A549 (cell line): ENCODE data around the gene C2CD5. TPM values are rescaled to one million over a fixed set of nuclear protein-coding genes. Genes with fewer than 3 reads are reported as not detected.

ENCODE experiments used
- ATAC-seq, 2 experiments: fragments of 200-7000 bp in 1 of 2; fragments of >200 bp in 1 of 2; cut with Nextera tagmentation in 1 of 2; cut with Tn5 transposase in 1 of 2; 3 replicates each; pipeline versions ENCODE4 v1.8.0 to v1.9.1; 2018 to 2020; ENCODE audit warnings: mild to moderate bottlenecking in 1 of 2, moderate library complexity in 1 of 2
- CTCF ChIA-PET: fragments of 300-600 bp; sonication (Branson Sonifier 250); formaldehyde crosslinking; extraction: SDS; loops from one replicate; lab custom pipeline; 2021; ENCODE audit warnings: antibody characterized with exemption, inconsistent platforms; lab: Yijun Ruan, JAX
- POLR2A ChIA-PET: fragments of 350-600 bp; formaldehyde crosslinking; extraction: SDS; loops from one replicate; lab custom pipeline; 2021; ENCODE audit warnings: antibody characterized with exemption, inconsistent platforms; lab: Yijun Ruan, JAX
- DNase-seq, 2 experiments: peaks; one replicate each; pipeline versions ENCODE4 v3.0.0 to v3.0.0-alpha.2; 2011 to 2016; ENCODE audit warnings: low read depth in 1 of 2, low spot score in 1 of 2
- FAIRE-seq: peaks from 2 replicates; lab custom pipeline; 2011; peaks lifted over from hg19 to GRCh38; lab: Jason Lieb, UNC
- H3K27ac ChIP-seq, 2 experiments: fragments of >200 bp; sonication (Bioruptor Twin); formaldehyde crosslinking; 3 replicates each; pipeline ENCODE4 v1.5.1; 2016 to 2017
- H3K4me1 ChIP-seq: fragments of >200 bp; sonication (Bioruptor Twin); formaldehyde crosslinking; 3 replicates; pipeline ENCODE4 v1.6.1; 2016
- H3K4me2 ChIP-seq: fragments of >200 bp; sonication (Bioruptor Twin); formaldehyde crosslinking; 3 replicates; pipeline ENCODE4 v1.6.1; 2016
- H3K4me3 ChIP-seq: fragments of >200 bp; sonication (Bioruptor Twin); formaldehyde crosslinking; 3 replicates; pipeline ENCODE4 v1.5.1; 2016
- H3K9me3 ChIP-seq: fragments of >200 bp; sonication (Bioruptor Twin); formaldehyde crosslinking; 3 replicates; pipeline ENCODE4 v1.6.1; 2016
- BHLHE40 ChIP-seq: IDR thresholded peaks from 2 replicates; pipeline ENCODE4 v1.6.1; 2012; ENCODE audit warnings: low read depth, low read length, inconsistent platforms
- CBX2 ChIP-seq: fragments of 200-600 bp; sonication (generic); IDR thresholded peaks from 2 replicates; pipeline ENCODE4 v1.6.1; 2016; ENCODE audit warnings: low read depth, mild to moderate bottlenecking, borderline replicate concordance
- CBX8 ChIP-seq: fragments of 200-600 bp; sonication (generic); IDR thresholded peaks from 2 replicates; pipeline ENCODE4 v1.6.1; 2016
- CEBPB ChIP-seq, 2 experiments: fragments of >200 bp in 1 of 2; sonication (Bioruptor Twin) in 1 of 2; formaldehyde crosslinking in 1 of 2; IDR thresholded peaks; 2 replicates each; pipeline ENCODE4 v1.6.1; 2012 to 2016
- CHD4 ChIP-seq: fragments of 200-600 bp; sonication (generic); IDR thresholded peaks from 2 replicates; pipeline ENCODE4 v1.6.1; 2016; ENCODE audit warnings: antibody characterized with exemption, mild to moderate bottlenecking, borderline replicate concordance
- EP300 ChIP-seq, 2 experiments: fragments of >200 bp; sonication (Bioruptor Twin); formaldehyde crosslinking; IDR thresholded peaks; 2 replicates in 1 of 2; 3 replicates in 1 of 2; pipeline ENCODE4 v1.6.1; 2016 to 2017
- HOXA7 ChIP-seq: fragments of 250-450 bp; sonication (Bioruptor Pico); IDR thresholded peaks from 2 replicates; pipeline ENCODE4 v1.5.0; 2020; ENCODE audit warnings: mild to moderate bottlenecking, moderate library complexity
- MAZ ChIP-seq: fragments of 150-350 bp; IDR thresholded peaks from 2 replicates; pipeline ENCODE4 v1.6.1; 2014; ENCODE audit warnings: antibody characterized with exemption, low read depth, low read length, borderline replicate concordance
- MYC ChIP-seq: IDR thresholded peaks from 2 replicates; pipeline ENCODE4 v1.6.1; 2012; ENCODE audit warnings: mild to moderate bottlenecking, inconsistent platforms, low read length, improper control_type of control experiment, borderline replicate concordance
- NPAS2 ChIP-seq: fragments of 250-450 bp; sonication (Bioruptor Pico); IDR thresholded peaks from 2 replicates; pipeline ENCODE4 v1.8.0; 2022; ENCODE audit warnings: mild to moderate bottlenecking, moderate library complexity, borderline replicate concordance
- POLR2A ChIP-seq: IDR thresholded peaks from 2 replicates; pipeline ENCODE4 v1.6.1; 2012; ENCODE audit warnings: mild to moderate bottlenecking, low read length
- RAD21 ChIP-seq, 2 experiments: fragments of >200 bp in 1 of 2; sonication (Bioruptor Twin) in 1 of 2; formaldehyde crosslinking in 1 of 2; IDR thresholded peaks in 1 of 2; conservative IDR thresholded peaks in 1 of 2; 2 replicates in 1 of 2; 3 replicates in 1 of 2; pipeline ENCODE4 v1.6.1; 2012 to 2018; ENCODE audit warnings: inconsistent platforms in 1 of 2
- RFX5 ChIP-seq: fragments of 450-650 bp; IDR thresholded peaks from 2 replicates; pipeline ENCODE4 v1.7.1; 2014; ENCODE audit warnings: antibody characterized with exemption, mild to moderate bottlenecking, moderate library complexity
- RNF2 ChIP-seq: fragments of 200-600 bp; sonication (generic); IDR thresholded peaks from 2 replicates; pipeline ENCODE4 v1.6.1; 2016; ENCODE audit warnings: low read depth, mild to moderate bottlenecking, antibody characterized with exemption, moderate library complexity, borderline replicate concordance
- SMC3 ChIP-seq: fragments of >200 bp; sonication (Bioruptor Twin); formaldehyde crosslinking; IDR thresholded peaks from 3 replicates; pipeline ENCODE4 v1.6.1; 2018; ENCODE audit warnings: inconsistent platforms
- TFCP2L1 ChIP-seq: fragments of 250-450 bp; sonication (Bioruptor Pico); IDR thresholded peaks from 2 replicates; pipeline ENCODE4 v1.5.0; 2021; ENCODE audit warnings: mild to moderate bottlenecking
- TP53 ChIP-seq: fragments of 250-450 bp; sonication (Bioruptor Pico); IDR thresholded peaks from 2 replicates; pipeline ENCODE4 v1.5.0; 2021; ENCODE audit warnings: mild to moderate bottlenecking, moderate library complexity
- ZC3H11A ChIP-seq: fragments of 450-650 bp; IDR thresholded peaks from 2 replicates; pipeline ENCODE4 v1.6.1; 2014; ENCODE audit warnings: antibody characterized with exemption, mild to moderate bottlenecking
- ZFP36 ChIP-seq: fragments of 450-650 bp; IDR thresholded peaks from 2 replicates; pipeline ENCODE4 v1.6.1; 2014; ENCODE audit warnings: borderline replicate concordance; ENCODE audit not compliant: partially characterized antibody
- ZSCAN20 ChIP-seq: fragments of 250-450 bp; sonication (Bioruptor Pico); IDR thresholded peaks from 2 replicates; pipeline ENCODE4 v1.8.0; 2022; ENCODE audit warnings: mild to moderate bottlenecking, moderate library complexity
- WGBS: methylation state at CpG from one replicate; pipeline ENCODE4 v1.1.6; 2017; ENCODE audit errors: missing lambda C conversion rate; 5-methylcytosine and 5-hydroxymethylcytosine counted together
- polyA plus RNA-seq, 4 experiments: library from polyadenylated mRNA; depleted of rRNA in 3 of 4; stranded (reverse); fragments of >200 nt; fragmentation: RNase III in 1 of 4; extraction: RNeasy Plus Mini Kit Qiagen cat#74134 plus additional on column Dnase treatment in 1 of 4; gene quantifications; 2 replicates in 3 of 4; 3 replicates in 1 of 4; pipeline ENCODE4 v1.2.3, GENCODE V29; 2011 to 2017
- TF ChIP-seq, protein P1 (sequence below): fragments of 450-650 bp; IDR thresholded peaks from 2 replicates; pipeline ENCODE4 v1.6.1; 2014; ENCODE audit warnings: antibody characterized with exemption
- TF ChIP-seq, protein P2 (sequence below): fragments of >200 bp; sonication (Bioruptor Twin); formaldehyde crosslinking; IDR thresholded peaks from 3 replicates; pipeline ENCODE4 v1.6.1; 2016
- TF ChIP-seq, protein P3 (sequence below): fragments of 200-600 bp; sonication (generic); IDR thresholded peaks from 2 replicates; pipeline ENCODE4 v1.6.1; 2016; ENCODE audit warnings: antibody characterized with exemption, mild to moderate bottlenecking, moderate library complexity
- TF ChIP-seq, protein P4 (sequence below): fragments of 250-450 bp; sonication (Bioruptor Pico); IDR thresholded peaks from 2 replicates; pipeline ENCODE4 v1.5.0; 2021; ENCODE audit warnings: mild to moderate bottlenecking, moderate library complexity, borderline replicate concordance
- TF ChIP-seq, protein P5 (sequence below): fragments of >200 bp; sonication (Bioruptor Twin); formaldehyde crosslinking; IDR thresholded peaks from 2 replicates; pipeline ENCODE4 v1.6.1; 2016

The C2CD5 gene
- polyA plus RNA-seq, 2 of the 4 experiments (the other 2 are of a cell fraction) = 14.1 to 39.7 TPM

DNA sequence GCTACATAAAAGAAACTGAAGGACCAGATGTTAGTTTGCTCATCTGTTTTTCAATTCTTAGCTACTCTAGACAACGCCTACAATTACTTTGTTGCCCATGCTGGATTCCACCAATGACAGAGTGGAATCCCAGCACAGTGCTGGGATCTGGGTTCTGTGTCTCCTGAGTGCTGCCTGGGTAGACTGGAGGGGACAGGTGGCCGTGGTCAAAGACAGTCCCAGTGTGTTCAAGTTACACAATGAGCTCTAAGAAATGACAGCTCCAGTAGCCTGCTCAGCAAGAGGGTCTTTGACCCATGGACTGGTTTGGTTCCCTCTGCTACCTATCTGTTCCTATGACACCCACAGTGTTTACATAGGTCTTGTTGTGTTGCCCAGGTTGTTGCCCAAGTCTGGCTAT is 38.5 kb downstream of the C2CD5 start:
- H3K4me2 ChIP-seq = no peak overlapping the region
- no peaks in the 10 kb centered on the region for H3K4me1 ChIP-seq
- no peak overlapping the region for H3K4me3 ChIP-seq
- no peak overlapping the region for H3K27ac ChIP-seq
- CTCF ChIA-PET = interaction anchor here (0.9 to 1.3 kb wide), 2 partner anchors 12 to 39 kb away, joined by 3 read pairs; partner anchors contain the start of gene C2CD5
- DNase-seq = no peak
- ATAC-seq = no peak
- no peaks in the 10 kb centered on the region for H3K9me3 ChIP-seq
- no peak for TF ChIP-seq MYC
- TF ChIP-seq HOXA7 (CRISPR knock-in tag) = no peak
- no peak for TF ChIP-seq RFX5
- TF ChIP-seq, protein P1, sequence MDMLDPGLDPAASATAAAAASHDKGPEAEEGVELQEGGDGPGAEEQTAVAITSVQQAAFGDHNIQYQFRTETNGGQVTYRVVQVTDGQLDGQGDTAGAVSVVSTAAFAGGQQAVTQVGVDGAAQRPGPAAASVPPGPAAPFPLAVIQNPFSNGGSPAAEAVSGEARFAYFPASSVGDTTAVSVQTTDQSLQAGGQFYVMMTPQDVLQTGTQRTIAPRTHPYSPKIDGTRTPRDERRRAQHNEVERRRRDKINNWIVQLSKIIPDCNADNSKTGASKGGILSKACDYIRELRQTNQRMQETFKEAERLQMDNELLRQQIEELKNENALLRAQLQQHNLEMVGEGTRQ = no peak
- no peak for TF ChIP-seq EP300 (IDR thresholded peaks at IDR 0.05)
- TF ChIP-seq NPAS2 = no peak
- no peak for TF ChIP-seq TP53
- no peak for TF ChIP-seq CBX8
- no peak for TF ChIP-seq ZSCAN20 (CRISPR knock-in tag)
- no peak for TF ChIP-seq TFCP2L1 (CRISPR knock-in tag)
- TF ChIP-seq ZFP36 = no peak
- TF ChIP-seq POLR2A = no peak
- TF ChIP-seq, protein P2, sequence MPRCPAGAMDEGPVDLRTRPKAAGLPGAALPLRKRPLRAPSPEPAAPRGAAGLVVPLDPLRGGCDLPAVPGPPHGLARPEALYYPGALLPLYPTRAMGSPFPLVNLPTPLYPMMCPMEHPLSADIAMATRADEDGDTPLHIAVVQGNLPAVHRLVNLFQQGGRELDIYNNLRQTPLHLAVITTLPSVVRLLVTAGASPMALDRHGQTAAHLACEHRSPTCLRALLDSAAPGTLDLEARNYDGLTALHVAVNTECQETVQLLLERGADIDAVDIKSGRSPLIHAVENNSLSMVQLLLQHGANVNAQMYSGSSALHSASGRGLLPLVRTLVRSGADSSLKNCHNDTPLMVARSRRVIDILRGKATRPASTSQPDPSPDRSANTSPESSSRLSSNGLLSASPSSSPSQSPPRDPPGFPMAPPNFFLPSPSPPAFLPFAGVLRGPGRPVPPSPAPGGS = no peak
- no peak for TF ChIP-seq BHLHE40
- TF ChIP-seq RNF2 = no peak
- no peak for TF ChIP-seq MAZ
- no peak for FAIRE-seq
- POLR2A ChIA-PET = no interaction called here
- WGBS = 91% methylated on average over 2 of the region's 2 CpGs

DNA sequence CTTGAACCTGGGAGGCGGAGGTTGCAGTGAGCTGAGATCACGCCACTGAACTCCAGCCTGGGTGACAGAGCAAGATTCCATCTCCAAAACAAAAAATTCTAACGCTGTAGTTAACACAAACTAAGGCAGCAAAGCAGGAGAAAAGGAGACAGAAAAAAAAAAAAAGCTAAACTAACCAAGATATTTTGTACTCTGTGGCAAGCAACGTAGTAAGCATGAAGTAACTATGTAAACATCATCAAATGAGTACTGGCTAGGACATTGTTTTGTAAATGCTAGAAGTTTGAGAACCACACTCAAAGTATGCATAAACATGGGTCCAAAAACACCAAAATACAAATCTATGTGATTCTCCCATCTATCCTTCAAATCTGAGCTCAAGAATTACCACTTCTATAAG is 44.2 kb downstream of the C2CD5 start:
- Histone ChIP-seq H3K4me3 (no peak overlapping the region), H3K9me3 (no peaks in the 10 kb centered on the region), H3K4me2 (no peak overlapping the region), H3K4me1 (no peaks in the 10 kb centered on the region), H3K27ac (no peak overlapping the region)
- WGBS = 88% methylated on average over 4 of the region's 4 CpGs
- FAIRE-seq (no peak), DNase-seq (no peak), ATAC-seq (no peak)
- CTCF ChIA-PET = interaction anchor here (0.7 to 1.3 kb wide), 2 partner anchors 19 to 110 kb away, joined by 3 read pairs; no protein-coding TSS in a partner anchor
- POLR2A ChIA-PET = no interaction called here
- TF ChIP-seq, protein P3, sequence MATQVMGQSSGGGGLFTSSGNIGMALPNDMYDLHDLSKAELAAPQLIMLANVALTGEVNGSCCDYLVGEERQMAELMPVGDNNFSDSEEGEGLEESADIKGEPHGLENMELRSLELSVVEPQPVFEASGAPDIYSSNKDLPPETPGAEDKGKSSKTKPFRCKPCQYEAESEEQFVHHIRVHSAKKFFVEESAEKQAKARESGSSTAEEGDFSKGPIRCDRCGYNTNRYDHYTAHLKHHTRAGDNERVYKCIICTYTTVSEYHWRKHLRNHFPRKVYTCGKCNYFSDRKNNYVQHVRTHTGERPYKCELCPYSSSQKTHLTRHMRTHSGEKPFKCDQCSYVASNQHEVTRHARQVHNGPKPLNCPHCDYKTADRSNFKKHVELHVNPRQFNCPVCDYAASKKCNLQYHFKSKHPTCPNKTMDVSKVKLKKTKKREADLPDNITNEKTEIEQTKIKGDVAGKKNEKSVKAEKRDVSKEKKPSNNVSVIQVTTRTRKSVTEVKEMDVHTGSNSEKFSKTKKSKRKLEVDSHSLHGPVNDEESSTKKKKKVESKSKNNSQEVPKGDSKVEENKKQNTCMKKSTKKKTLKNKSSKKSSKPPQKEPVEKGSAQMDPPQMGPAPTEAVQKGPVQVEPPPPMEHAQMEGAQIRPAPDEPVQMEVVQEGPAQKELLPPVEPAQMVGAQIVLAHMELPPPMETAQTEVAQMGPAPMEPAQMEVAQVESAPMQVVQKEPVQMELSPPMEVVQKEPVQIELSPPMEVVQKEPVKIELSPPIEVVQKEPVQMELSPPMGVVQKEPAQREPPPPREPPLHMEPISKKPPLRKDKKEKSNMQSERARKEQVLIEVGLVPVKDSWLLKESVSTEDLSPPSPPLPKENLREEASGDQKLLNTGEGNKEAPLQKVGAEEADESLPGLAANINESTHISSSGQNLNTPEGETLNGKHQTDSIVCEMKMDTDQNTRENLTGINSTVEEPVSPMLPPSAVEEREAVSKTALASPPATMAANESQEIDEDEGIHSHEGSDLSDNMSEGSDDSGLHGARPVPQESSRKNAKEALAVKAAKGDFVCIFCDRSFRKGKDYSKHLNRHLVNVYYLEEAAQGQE = no peak
- no peak for TF ChIP-seq ZC3H11A
- no peak for TF ChIP-seq CHD4
- no peak for TF ChIP-seq POLR2A
- no peak for TF ChIP-seq RAD21 (conservative IDR thresholded peaks at IDR 0.05 in 1 of 2, IDR thresholded peaks at IDR 0.05 in 1 of 2)
- no peak for TF ChIP-seq CEBPB (IDR thresholded peaks at IDR 0.05)
- TF ChIP-seq CBX2 = no peak
- TF ChIP-seq EP300 (IDR thresholded peaks at IDR 0.05) = no peak
- no peak for TF ChIP-seq MYC
- TF ChIP-seq RNF2 = no peak
- TF ChIP-seq, protein P4, sequence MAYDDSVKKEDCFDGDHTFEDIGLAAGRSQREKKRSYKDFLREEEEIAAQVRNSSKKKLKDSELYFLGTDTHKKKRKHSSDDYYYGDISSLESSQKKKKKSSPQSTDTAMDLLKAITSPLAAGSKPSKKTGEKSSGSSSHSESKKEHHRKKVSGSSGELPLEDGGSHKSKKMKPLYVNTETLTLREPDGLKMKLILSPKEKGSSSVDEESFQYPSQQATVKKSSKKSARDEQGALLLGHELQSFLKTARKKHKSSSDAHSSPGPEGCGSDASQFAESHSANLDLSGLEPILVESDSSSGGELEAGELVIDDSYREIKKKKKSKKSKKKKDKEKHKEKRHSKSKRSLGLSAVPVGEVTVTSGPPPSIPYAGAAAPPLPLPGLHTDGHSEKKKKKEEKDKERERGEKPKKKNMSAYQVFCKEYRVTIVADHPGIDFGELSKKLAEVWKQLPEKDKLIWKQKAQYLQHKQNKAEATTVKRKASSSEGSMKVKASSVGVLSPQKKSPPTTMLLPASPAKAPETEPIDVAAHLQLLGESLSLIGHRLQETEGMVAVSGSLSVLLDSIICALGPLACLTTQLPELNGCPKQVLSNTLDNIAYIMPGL (CRISPR knock-in tag) = no peak
- TF ChIP-seq, protein P5, sequence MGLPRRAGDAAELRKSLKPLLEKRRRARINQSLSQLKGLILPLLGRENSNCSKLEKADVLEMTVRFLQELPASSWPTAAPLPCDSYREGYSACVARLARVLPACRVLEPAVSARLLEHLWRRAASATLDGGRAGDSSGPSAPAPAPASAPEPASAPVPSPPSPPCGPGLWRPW = no peak
- no peak for TF ChIP-seq SMC3
- TF ChIP-seq, protein P1 = no peak
- TF ChIP-seq RFX5 = no peak
